Inferior parietal cortex (tissue), 1 donor: ENCODE measurements around the gene SRBD1.

Source experiments
- DNase-seq: peaks from one replicate; pipeline ENCODE4 v3.0.0-alpha.2; 2016; ENCODE audit errors: extremely low spot score

SRBD1 gene

DNA sequence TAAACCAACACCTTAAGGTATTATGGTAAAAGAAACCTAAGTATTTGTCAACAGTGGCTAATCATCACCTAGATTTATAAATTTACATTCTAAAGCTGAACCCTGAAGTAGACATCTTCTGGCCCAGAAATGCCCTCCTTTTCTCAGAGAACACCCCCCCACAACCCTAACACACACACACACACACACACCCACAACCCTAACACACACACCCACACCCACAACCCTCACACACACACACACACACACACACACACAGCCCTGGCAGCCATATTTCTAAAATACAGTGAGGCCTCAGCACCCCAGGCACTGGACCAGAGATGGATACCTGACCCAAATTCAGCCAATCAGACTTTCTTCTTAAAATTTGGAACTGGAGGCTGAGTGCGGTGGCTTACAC, 14.3 kb downstream of the SRBD1 start:
- no peak for DNase-seq

DNA sequence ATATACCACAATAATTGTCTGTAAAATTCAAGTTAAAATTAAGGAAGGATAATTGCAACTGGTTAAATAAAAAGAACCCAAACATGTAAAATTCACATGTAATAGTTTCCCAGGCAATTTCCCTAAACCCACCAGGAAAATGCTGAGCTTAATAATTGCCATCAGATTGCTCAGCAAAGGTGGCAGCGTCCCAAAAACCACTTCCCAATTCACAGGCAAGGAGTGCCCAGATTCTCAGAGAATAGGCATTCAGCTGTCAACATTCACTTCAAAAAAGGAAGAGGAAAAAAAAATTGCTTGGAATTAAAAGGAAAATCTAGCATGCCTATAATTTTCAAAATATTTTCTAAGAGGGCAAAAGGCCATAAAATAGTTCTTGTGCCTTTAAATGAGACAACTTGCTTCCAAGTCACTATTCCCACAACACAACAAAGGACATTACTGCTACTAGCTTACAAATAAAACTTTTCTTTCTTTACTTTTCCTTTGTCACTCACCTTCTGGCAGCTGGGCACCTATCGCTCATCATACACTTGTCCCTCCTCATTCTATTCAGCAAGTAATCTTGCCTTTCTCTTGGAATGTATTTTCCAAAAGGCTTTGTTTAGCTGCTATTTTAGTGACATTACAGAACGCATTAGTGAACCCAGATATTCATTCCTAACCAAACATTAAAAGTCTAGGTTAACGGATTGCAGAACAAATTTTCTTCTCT, 15.2 kb downstream of the SRBD1 start:
- no peak for DNase-seq

DNA sequence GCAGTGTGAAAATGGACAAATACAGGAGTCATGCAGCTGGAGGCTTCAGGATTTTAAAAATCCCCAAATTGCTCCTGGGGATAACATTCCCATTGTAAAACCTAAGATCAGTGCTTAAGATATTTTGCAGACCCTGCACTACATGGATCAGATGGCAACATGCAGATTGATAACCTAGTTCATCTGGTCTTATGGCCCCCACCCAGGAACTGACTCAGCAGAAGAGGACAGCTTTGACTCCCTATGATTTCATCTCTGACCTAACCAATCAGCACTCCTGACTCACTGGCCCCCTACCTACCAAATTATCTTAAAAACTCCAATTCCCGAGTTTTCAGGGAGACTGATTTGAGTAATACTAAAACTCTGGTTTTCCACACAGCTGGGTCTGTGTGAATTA, 20.0 kb downstream of the SRBD1 start:
- DNase-seq = no peak

DNA sequence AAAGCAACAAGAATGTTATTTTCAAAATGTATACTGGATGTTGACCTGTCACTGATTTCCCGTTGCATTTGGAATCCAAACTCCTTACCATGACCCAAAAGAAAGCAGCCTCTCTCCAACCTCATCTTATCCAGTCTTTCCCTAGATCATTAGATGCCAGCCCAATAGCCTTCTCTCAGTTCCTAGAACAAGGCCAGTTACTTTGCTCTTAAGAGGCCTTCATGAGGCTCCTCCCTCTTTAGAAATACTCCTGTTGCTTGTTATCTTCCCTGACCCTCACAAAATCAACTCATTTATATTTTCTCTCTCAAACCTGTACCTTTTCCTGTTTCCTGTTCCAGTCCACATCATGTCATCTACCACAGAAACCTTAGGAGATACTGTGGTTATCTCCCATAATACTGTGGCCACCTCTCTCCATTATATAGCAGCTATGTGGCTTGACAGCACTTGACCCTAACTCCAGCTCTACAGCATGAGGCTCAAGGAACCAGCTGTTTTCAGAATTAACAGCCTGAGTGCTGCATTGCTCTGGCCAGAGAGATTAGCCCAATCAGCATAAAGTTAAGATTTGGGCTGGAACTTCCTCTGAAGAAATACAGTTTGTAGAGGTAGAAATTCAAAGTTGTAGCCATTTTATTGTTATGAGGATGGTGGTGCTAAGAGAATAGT, 22.8 kb downstream of the SRBD1 start:
- DNase-seq = no peak

DNA sequence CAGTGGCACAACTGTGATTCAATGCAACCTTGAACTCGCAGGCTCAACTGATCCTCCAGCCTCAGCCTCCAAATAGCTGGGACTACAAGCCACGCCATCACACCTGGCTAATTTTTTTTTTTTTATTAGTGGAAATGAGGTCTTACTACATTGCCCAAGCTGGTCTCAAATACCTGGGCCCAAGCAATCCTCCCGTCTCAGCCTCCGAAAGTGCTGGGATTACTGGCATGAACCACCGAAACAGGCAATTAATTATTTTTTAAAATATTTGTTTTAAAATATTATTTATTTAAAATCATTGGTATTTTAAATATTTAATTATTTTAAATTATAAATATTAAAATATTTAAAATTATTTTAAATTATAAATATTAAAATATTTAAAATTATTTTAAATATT, 24.5 kb downstream of the SRBD1 start:
- no peak for DNase-seq

DNA sequence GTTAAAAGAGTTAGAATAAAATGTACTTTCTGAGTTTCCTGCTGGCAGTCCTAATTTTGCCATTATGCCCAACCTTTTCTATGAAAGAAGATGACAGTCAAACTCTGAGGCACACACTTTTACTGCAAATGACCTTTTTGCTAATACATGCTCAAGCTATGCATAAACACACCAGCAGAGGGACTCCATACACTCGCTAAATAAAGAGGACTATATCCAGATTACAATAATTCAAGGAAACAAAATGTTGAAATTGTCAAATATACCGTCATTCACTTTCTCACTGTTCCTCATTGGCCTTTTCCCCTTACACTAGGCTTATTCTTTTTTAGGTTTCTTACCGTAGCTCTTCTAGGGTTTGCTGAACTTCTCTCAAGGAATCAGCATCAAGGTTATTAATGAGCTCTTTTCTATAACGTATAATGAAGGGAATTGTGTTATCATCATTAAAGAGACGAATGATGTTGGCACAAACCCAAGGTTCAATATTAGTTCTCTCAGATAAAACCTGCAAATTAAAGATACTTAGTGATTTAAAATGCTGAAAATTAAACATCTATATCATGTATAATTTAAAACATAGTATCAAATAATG, 25.7 kb downstream of the SRBD1 start:
- DNase-seq = peak; percentile 43

DNA sequence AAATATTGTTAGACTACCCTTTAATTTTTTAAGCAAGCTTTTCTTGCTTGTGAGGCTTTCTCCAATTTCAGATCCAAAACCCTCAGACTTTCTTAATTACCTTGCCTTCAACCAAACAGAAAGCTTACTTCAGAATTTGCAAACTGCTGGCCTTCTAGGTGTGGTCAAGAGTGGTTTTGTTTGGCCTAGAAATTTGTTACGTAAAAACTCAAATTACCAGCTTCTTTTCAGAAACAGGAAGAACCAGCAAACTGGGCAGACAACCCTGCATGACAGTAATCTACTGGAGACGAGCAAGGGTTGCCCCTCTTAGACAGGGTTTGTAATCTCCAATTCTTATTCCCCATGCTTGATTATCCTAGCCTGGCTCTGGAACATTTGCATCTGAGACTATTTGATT, 27.1 kb downstream of the SRBD1 start:
- DNase-seq = no peak

DNA sequence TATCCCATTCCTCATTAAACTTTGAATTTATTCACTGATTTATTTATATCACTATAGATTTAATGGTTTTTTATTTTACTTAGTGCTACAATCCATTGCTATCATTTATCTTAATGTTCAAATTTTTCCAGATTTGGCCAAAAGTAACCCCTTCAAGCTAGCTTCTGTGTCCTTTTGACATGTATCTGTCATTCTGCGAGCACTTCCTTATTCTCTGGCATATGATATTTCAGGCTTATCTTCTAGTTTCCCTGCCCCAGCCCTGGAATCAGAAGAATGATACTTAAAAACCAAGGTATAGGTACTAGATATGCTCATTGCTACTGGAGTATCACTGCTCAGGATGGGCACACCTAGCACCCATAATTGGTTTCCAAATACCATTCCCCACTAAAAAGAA, 28.5 kb downstream of the SRBD1 start:
- no peak for DNase-seq

DNA sequence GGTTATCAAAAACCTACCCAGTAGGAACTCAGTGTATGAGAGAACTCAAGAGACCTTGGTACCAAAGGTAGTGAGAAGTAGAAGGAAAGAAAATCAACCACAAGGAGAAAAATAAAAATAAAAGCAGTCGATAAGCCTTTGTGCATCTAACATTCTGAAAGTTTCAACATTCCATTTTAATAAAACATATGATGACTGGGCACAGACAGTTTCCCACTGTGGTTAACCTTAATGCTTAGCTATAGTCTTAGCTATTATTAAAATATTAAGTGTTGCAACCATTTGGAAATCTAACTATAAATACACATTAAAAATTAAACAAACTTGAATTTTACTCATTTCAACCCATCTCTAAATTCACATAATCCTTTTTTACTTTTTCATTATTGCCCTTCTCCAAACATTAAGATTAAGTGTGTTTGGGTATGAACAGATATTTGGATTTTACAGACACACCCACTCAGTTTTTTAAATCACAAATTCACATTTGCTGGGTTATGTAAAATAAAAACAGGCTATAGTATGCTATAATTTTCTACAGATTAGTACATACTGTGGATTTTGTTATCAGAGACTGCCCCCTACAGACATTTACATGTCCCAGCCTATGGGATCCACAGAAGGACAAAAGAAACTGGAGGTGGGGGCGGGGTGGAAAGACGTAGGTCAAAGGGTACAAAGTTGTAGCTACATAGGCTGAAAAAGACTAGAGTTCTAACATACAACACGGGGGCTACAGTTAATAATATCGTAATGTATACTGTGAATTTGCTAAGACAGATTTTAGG, 32.8 kb downstream of the SRBD1 start:
- no peak for DNase-seq

DNA sequence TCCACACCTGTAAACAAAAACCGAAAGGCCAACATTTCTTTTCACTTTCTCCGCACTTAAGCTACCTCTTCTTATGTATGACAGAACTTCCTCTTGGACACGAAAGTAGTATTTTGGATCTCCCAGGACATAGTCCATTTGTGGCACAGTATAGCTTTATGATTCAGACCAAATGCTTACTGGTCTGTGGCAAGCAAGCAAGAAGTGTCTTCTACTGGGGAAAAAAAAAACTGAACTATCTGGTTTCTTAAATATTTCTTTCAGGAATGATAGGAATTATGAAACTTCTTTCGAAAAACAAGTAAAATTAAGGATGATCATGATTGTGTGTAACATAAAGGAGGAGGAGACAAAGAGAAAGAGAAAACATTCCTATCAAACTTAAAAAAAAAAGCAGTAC, 33.6 kb downstream of the SRBD1 start:
- DNase-seq = no peak

DNA sequence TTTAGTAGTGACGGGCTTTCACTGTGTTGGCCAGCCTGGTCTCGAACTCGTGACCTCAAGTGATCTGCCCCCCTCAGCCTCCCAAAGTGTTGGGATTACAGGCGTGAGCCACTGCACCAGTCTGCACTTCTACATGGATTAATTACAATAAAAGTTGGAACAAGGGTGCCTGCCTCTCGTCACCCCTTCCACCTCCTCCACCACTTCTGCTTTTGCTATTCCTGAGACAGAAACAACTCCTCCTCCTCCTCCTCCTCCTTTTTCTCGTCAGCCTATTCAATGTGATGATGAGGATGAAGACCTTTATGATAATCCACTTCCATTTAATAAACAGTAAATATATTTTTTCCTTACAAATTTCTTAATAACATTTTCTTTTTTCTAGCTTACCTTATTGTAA, 35.2 kb downstream of the SRBD1 start:
- no peak for DNase-seq

DNA sequence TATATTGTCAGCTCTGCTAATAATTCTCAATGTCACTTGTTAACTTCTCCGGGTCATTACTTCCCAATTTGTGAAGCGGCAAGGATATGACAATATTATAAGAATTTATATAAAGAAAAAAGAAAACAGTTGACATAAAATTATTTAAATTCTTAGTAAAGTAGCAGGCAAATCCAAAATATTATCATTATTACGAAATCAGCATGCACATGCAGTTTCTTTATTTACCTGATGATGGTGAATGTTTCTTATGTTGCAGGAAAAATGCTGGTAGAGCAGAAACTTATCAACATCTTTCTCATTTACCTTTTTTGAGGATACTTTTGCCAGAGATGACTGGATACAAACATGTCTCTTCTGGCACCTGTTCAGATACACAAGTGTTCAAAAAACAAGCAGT, 38.1 kb downstream of the SRBD1 start:
- no peak for DNase-seq

DNA sequence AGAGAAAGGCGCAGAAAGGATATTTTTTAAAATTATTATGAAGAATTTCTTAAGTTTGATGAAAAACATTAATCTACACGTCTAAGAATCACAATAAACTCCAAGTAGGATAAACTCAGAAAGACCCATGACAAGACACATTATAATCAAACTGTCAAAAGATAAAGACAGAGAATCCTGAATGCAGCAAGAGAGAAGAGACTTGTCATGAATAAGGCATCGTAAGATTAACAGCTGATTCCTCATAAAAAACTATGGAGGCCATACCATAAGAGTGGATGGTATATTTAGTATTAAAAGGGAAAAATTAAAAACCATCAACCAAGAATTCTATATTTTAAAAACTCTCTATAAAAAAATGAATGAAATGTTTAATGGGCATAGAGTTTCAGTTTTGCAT, 39.1 kb downstream of the SRBD1 start:
- DNase-seq = no peak

DNA sequence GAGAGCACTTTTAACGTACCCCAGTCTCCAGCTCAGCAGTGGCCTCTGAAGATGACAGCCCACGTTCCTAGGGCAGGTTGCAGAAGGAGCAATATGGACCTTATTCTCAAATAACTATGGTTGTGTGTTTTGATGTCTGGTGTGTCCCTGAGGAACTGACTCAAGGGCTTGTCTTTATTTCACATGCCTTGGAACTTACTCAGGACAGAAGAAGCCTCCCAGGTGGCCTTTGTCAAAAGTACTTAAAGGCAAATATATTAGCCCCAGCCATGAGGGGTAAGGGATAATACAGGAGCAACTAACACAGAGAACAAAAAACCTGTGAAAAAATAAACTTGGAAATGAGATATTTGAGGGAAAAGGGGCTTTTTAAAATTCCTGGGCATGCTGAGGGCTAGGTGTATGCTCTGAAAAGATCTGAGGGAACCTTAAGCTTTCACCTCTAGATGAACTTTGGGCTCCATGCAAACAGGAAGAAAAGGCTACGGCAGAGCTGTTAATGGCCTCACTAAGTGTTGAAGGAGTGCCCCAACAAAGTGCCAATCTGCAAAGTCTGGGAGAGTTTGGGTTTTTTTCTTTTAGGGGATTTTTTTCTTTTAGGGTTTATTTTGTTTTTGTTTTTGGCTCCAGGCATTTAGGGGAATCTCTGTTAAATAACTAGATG, 40.3 kb downstream of the SRBD1 start:
- no peak for DNase-seq

DNA sequence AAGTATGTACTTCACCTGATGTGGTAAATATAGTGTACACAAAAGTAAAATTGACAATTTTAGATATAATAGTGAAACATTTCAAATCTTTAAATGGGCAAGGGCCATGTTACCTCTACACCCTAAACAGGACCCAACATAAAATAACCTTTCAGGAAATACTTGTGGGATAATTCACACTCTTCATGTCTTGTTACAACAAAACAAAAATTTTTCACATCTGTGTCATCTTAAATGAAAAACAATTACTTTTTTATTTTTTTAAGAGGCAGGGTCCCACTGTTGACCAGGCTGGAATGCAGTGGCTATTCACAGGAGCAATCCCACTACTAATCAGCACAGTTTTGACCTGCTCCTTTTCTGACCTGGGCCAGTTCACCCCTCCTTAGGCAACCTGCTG, 42.1 kb downstream of the SRBD1 start:
- no peak for DNase-seq

DNA sequence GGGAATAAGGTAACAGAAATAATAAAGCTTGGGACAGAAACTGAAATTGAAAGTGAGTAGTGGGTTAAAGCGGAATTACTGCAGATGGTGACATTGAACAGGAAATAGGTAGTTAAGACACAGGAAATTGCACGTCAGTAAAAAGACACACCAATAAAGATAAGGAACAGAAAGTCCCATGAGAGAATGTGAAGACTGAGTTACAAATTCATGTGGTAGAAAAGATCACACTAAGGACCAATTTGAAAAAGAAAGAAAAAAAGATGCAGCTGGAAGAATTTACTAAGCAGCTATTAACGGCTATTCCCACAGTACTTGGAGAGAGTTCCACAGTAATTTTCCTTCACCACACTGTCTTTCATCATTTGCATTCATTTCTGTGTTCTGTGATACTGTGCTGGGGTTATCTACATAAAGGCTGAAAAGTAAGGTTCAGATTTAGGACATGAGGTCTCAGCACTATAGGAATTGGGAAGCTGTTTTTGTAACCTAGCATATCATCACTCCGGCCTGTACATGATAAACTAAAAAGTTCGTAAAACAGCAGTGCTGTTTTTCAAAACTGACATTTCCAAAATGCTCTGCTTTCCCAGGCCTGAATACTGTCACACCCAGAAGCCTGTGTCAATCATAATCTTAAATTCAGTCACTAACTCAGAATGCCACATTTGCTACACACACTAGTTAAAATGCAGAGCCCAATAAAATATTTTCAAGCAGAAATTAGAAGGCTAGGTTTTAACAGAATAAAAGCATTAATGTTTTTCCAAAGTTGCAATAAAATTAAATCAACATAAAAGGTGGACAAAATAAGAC, 42.9 kb downstream of the SRBD1 start:
- DNase-seq = peak; percentile 19

DNA sequence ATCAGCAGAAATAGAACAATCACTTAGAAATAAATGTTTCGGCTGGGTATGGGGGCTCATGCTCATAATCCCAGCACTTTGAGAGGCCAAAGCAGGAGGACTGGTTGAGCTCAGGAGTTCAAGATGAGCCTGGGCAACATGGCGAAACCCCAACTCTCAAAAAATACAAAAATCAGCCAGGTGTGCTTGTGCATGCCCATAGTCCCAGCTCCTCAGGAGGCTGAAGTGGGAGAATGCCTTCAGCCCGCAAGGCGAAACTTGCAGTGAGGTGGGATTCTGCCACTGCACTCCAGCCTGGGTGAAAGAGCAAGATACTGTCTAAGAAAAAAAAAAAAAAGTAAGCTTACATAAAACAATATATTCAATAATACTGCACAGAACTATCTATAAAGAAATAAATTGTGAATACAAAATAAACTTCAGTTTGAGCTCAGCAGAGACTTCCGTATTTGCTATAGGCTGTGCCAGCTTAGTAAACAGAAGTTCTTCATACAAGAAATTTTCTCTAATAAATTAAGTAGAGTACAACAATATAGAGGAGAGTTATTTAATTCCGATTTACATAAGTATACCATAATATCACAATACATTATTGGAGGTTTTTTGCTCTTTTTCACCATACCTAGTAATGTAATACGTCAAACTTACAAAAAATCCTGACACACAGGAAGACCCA, 43.6 kb downstream of the SRBD1 start:
- DNase-seq = no peak

DNA sequence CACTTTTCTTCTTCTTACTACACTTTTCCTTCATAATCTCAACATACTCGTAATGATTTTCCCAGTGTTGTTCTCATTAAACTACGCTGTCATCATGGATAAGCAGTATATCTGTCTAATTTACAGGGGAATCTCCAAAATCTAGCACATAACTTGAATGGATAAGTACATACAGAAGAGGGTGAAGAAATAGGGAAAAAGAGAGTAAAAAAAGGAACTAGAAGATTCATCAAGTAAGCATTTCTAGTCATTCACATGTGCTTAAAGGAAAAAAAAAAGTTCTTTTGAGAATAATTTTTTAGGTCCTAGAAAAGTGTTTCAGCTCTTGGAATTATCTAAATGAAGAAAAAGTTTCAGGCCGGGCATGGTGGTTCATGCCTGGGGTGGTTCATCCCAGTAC, 51.6 kb downstream of the SRBD1 start:
- DNase-seq = no peak

DNA sequence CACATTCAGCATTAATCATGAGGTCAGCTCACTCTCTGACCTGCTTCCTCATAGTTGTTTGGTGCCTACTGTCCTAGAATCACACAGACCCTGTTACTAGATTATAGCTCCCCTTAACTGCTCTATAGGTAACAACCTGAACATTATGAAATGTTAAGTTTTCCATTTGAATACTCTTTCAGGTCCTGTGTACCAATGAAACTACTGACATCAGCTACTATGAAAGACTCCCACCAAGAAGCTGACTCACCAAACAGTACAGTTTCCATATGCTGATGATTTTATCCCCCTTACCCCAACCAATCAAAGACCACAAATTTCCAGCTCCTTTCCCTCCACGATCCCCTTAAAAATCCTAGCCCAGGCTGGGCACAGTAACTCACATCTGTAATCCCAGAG, 56.3 kb downstream of the SRBD1 start:
- DNase-seq = no peak

DNA sequence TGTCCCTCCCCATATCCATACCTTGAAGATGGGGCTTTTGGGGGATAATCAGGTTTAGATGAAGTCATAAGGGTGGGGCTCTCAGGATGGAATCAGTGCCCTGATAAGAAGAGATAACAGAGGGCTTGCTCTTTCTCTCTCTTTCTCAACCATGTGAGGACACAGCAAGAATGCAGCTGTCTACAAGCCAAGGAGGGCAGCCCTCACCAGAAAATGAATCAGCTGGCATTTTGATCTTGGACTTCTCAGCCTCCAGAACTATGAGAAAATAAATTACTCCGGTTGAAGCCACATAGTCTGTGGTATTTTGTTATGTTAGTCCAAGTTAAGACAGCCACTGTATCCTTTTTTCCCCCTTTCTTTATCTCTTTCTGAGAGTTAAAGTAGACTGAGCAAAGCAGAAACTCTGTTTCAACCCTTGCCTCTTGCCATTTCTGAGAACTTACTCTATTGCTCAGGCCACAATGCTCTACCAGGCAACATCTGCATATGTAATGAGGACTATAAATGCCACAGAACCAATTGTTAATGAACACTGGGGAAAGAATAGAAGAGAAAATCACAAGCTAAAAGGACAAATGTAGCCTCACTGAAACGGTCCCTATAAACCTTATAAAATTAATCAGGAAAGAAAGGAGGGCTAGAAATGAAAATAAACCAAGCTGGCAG, 56.9 kb downstream of the SRBD1 start:
- no peak for DNase-seq
